ENCODE measurements around the gene EXOC3. TPM values are rescaled to one million over a fixed set of nuclear protein-coding genes. Genes with fewer than 3 reads are reported as not detected.
A peak's percentile ranks its signal among the peaks of the same experiment; 100 is the strongest.

Gene EXOC3
- total and polyA plus RNA-seq, 2 of the 4 experiments (the other 2 are of a cell fraction) = 35.1 to 47.5 TPM

- peak overlapping the region; percentile 38; the same call in 1 of the 2 replicates for H3K27ac ChIP-seq (ENCODE audit: insufficient read depth, low read length)
- ATAC-seq (ENCODE audit: low read depth) = peak; percentile 9
- 0 out of 2 replicates have a peak overlapping the region, but pooled peaks have one; percentile 16 for H3K23ac ChIP-seq (ENCODE audit: low read depth, low read length)
- no peak overlapping the region for H3K56ac ChIP-seq (ENCODE audit: extremely low read depth, insufficient read depth, low read length)
- intact Hi-C loops (cut with micrococcal nuclease) (no loop called here), dilution Hi-C loops (cut with HindIII; ENCODE audit: low sequenced_read_pairs, unreplicated experiment) (no loop called here), in situ Hi-C loops (cut with MboI; ENCODE audit: low sequenced_read_pairs) (no loop called here)
- H4K8ac ChIP-seq (ENCODE audit: low read depth in 2 of 2, low read length in 2 of 2) = peak overlapping the region in 1 of 2 experiments; percentile 30; a peak in 1 of 4 replicates
- peak overlapping the region; percentile 69 for H2AK9ac ChIP-seq (replicated peaks; ENCODE audit: low read depth, low read length, poor library complexity)
- H3K36me3 ChIP-seq (ENCODE audit: control insufficient read depth, insufficient read depth, low read length) = peaks cover 56% of the 10 kb centered on the region
- peak overlapping the region; percentile 48; the same call in 1 of the 2 replicates for H4K91ac ChIP-seq (ENCODE audit: insufficient read depth, low read depth, low read length)
- H3K4me1 ChIP-seq (ENCODE audit: control insufficient read depth, insufficient read depth, low read length) = peaks cover 10% of the 10 kb centered on the region
- H3K9me1 ChIP-seq (ENCODE audit: insufficient read depth, low read length) = peaks cover 9% of the 10 kb centered on the region; the same call in 1 of the 2 replicates
- H3K4ac ChIP-seq (ENCODE audit: low read depth, low read length) = peak overlapping the region; percentile 39
- DNase-seq = no peak
- no peaks in the 10 kb centered on the region for H3K9me3 ChIP-seq (ENCODE audit: control insufficient read depth, insufficient read depth, low read length)
- H2BK20ac ChIP-seq (ENCODE audit: low read depth, low read length) = no peak overlapping the region
- H2AFZ ChIP-seq (replicated peaks; ENCODE audit: low read length, poor library complexity) = no peak overlapping the region
- H3K4me3 ChIP-seq (ENCODE audit: insufficient read depth, low read depth, low read length) = no peak overlapping the region
- POLR2A ChIA-PET (ENCODE audit: unreplicated experiment) = no interaction called here
- H3K4me2 ChIP-seq (ENCODE audit: low read depth, low read length) = no peak overlapping the region
- BruUV-seq (replicated peaks) = no TSS peak
- H3K9ac ChIP-seq (ENCODE audit: low read depth, low read length) = no peak overlapping the region
- H3K14ac ChIP-seq (replicated peaks; ENCODE audit: low read depth, low read length) = 0 out of 2 replicates have a peak overlapping the region, but pooled peaks have one; percentile 35
- H3K27me3 ChIP-seq (ENCODE audit: control insufficient read depth, insufficient read depth, low read length) = no peaks in the 10 kb centered on the region
- WGBS, 2 experiments (ENCODE audit: extremely low coverage in 2 of 2, insufficient read length in 1 of 2) = 81% methylated on average over 5 of the region's 23 CpGs; no CpG with 5 or more reads in 1 of the 2 experiments
- no peaks in the 10 kb centered on the region; the same call in 1 of the 2 replicates for H4K20me1 ChIP-seq (ENCODE audit: insufficient read depth, low read length)
- H2BK120ac ChIP-seq (ENCODE audit: low read depth, low read length) = peak overlapping the region; percentile 34
- peaks cover 0 to 40% of the 10 kb centered on the region in 2 experiments; a peak in 2 of 4 replicates for H3K79me1 ChIP-seq (ENCODE audit: low read depth in 1 of 2, low read length in 2 of 2)
- H3K18ac ChIP-seq (ENCODE audit: low read depth, low read length) = no peak overlapping the region
- no peak overlapping the region for H2BK15ac ChIP-seq (ENCODE audit: low read depth, low read length)
- CTCF ChIA-PET = no interaction called here
- peak overlapping the region; percentile 40; the same call in 1 of the 2 replicates for H2AK5ac ChIP-seq (ENCODE audit: low read depth, low read length)
- H2BK5ac ChIP-seq (ENCODE audit: low read depth, low read length, poor library complexity, severe bottlenecking) = no peak overlapping the region
- no peak overlapping the region for H4K5ac ChIP-seq (ENCODE audit: low read depth, low read length)
- TF ChIP-seq NFE2L2 (IDR thresholded peaks at IDR 0.05; ENCODE audit: low read depth, low read length) (no peak), CEBPB (IDR thresholded peaks at IDR 0.05; ENCODE audit: low read depth, low read length) (no peak), RCOR1 (IDR thresholded peaks at IDR 0.05; ENCODE audit: insufficient replicate concordance, low read length) (no peak), USF2 (IDR thresholded peaks at IDR 0.05; ENCODE audit: low read depth, low read length) (no peak), BHLHE40 (IDR thresholded peaks at IDR 0.05; ENCODE audit: low read depth, low read length) (no peak), MAFK (IDR thresholded peaks at IDR 0.05; ENCODE audit: low read depth, low read length) (no peak), CHD1 (IDR thresholded peaks at IDR 0.05; ENCODE audit: low read depth, low read length) (no peak), RFX5 (IDR thresholded peaks at IDR 0.05; ENCODE audit: low read depth, low read length) (no peak), MAZ (IDR thresholded peaks at IDR 0.05; ENCODE audit: borderline replicate concordance, low read depth, low read length) (no peak), CTCF (conservative IDR thresholded peaks at IDR 0.05; ENCODE audit: low read depth, low read length) (no peak), POLR2A (IDR thresholded peaks at IDR 0.05; ENCODE audit: low read depth, low read length) (no peak), MXI1 (IDR thresholded peaks at IDR 0.05; ENCODE audit: borderline replicate concordance, low read depth, low read length) (no peak), FOS (IDR thresholded peaks at IDR 0.05; ENCODE audit: low read depth, low read length) (no peak)
- TF ChIP-seq, protein P1, sequence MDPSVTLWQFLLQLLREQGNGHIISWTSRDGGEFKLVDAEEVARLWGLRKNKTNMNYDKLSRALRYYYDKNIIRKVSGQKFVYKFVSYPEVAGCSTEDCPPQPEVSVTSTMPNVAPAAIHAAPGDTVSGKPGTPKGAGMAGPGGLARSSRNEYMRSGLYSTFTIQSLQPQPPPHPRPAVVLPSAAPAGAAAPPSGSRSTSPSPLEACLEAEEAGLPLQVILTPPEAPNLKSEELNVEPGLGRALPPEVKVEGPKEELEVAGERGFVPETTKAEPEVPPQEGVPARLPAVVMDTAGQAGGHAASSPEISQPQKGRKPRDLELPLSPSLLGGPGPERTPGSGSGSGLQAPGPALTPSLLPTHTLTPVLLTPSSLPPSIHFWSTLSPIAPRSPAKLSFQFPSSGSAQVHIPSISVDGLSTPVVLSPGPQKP (IDR thresholded peaks at IDR 0.05; ENCODE audit: borderline replicate concordance, low read depth, low read length) = no peak
These were observed 9.8 kb upstream of the EXOC3 start for GRCh38 chr5:432928-433791.
